GM18858 (cell line): ENCODE data around the gene MRPL27.

Experiments
- ATAC-seq: cut with Tn5 transposase; IDR thresholded peaks from one replicate; pipeline ENCODE4 v1.9.1; 2021; ENCODE audit not compliant: unreplicated experiment

Gene MRPL27

DNA sequence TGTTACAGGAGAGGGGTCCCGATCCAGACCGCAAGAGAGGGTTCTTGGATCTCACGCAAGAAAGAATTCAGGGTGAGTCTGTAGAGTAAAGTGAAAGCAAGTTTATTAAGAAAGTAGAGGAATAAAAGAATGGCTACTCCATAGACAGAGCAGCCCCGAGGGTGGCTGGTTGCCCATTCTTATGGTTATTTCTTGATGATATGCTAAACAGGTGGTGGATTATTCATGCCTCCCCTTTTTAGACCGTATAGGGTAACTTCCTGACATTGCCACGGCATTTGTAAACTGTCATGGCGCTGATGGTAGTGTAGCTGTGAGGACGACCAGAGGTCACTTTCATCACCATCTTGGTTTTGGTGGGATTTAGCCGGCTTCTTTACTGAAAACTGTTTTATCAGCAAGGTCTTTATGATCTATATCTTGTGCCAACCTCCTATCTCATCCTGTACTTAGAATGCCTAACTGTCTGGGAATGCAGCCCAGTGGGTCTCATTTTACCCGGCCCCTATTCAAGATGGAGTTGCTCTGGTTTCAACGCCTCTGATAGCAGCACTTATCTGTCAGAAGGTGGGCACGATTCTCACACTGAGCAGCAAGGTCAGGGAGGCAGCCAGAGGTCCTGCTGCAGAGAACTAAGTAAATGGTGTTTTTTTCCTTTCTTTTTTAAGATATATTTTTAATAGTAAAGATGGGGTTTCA is 53.5 kb downstream of the MRPL27 start:
- ATAC-seq = no peak

- ATAC-seq = no peak
Measured at GRCh38 chr17:50318501-50319285, 54.3 kb downstream of the MRPL27 start.
